H1 (cell line): ENCODE measurements around the gene PSMF1. TPM values are rescaled to one million over a fixed set of nuclear protein-coding genes. Genes with fewer than 3 reads are reported as not detected.

Source experiments
- CTCF ChIA-PET: fragments of 300-600 bp; sonication (Branson Sonifier 250); formaldehyde crosslinking; loops from one replicate; lab custom pipeline; 2021; ENCODE audit not compliant: partially characterized antibody; lab: Charles Lee
- POLR2A ChIA-PET: fragments of 300-600 bp; sonication (Branson Sonifier 250); formaldehyde crosslinking; loops from one replicate; lab custom pipeline; 2021; ENCODE audit warnings: inconsistent platforms; ENCODE audit not compliant: partially characterized antibody; lab: Charles Lee
- DNase-seq, 2 experiments: peaks; one replicate each; pipeline versions ENCODE4 v3.0.0 to v3.0.0-alpha.2; 2010 to 2022; ENCODE audit warnings: low spot score in 2 of 2, low read depth in 1 of 2, mixed read lengths in 1 of 2
- FAIRE-seq: peaks from 2 replicates; lab custom pipeline; 2011; peaks lifted over from hg19 to GRCh38; lab: Jason Lieb, UNC
- H2AFZ ChIP-seq: 2 replicates; pipeline ENCODE4 v1.8.1; 2012; ENCODE audit warnings: low read length, inconsistent platforms
- H2AK5ac ChIP-seq: 2 replicates; pipeline ENCODE4 v1.6.1; 2013; ENCODE audit warnings: low read depth, low read length
- H2BK120ac ChIP-seq: replicated peaks from 2 replicates; pipeline ENCODE3; 2013; ENCODE audit warnings: low read depth, low read length, inconsistent platforms
- H2BK12ac ChIP-seq: 2 replicates; pipeline ENCODE4 v1.6.1; 2013; ENCODE audit warnings: low read depth, low read length
- H2BK15ac ChIP-seq: 2 replicates; pipeline ENCODE4 v1.6.1; 2013; ENCODE audit warnings: low read length
- H2BK20ac ChIP-seq: 2 replicates; pipeline ENCODE4 v1.6.1; 2013; ENCODE audit warnings: low read length
- H2BK5ac ChIP-seq: 2 replicates; pipeline ENCODE4 v1.6.1; 2013; ENCODE audit warnings: low read depth, low read length
- H3K14ac ChIP-seq: 2 replicates; pipeline ENCODE4 v1.6.1; 2013; ENCODE audit warnings: inconsistent platforms; ENCODE audit not compliant: insufficient read length
- H3K18ac ChIP-seq: 2 replicates; pipeline ENCODE4 v1.6.1; 2013; ENCODE audit warnings: low read length; ENCODE audit errors: extremely low read depth
- H3K23ac ChIP-seq: 2 replicates; pipeline ENCODE4 v1.6.1; 2013; ENCODE audit warnings: inconsistent platforms; ENCODE audit not compliant: insufficient read length
- H3K23me2 ChIP-seq: 2 replicates; pipeline ENCODE4 v1.6.1; 2013; ENCODE audit warnings: low read depth, low read length
- H3K27ac ChIP-seq: 2 replicates; pipeline ENCODE4 v1.6.1; 2011; ENCODE audit warnings: low read depth, low read length, inconsistent platforms
- H3K27me3 ChIP-seq, 4 experiments: replicated peaks in 1 of 4; 1 replicate in 1 of 4; 2 replicates in 3 of 4; pipeline versions ENCODE4 v1.6.1 to v1.8.1; 2011 to 2013; ENCODE audit warnings: low read length in 3 of 4, mild to moderate bottlenecking in 3 of 4, inconsistent platforms in 2 of 4, mixed read lengths in 2 of 4, moderate library complexity in 1 of 4; ENCODE audit not compliant: control insufficient read depth in 3 of 4, insufficient read depth in 3 of 4; ENCODE audit errors: extremely low read depth in 1 of 4
- H3K36me3 ChIP-seq, 4 experiments: 2 replicates each; pipeline versions ENCODE4 v1.6.1 to v1.8.1; 2011 to 2013; ENCODE audit warnings: mild to moderate bottlenecking in 4 of 4, low read length in 3 of 4, moderate library complexity in 2 of 4, control low read depth in 1 of 4, inconsistent platforms in 1 of 4; ENCODE audit not compliant: insufficient read depth in 4 of 4, control insufficient read depth in 2 of 4
- H3K4ac ChIP-seq: replicated peaks from 2 replicates; pipeline ENCODE3; 2013; ENCODE audit warnings: low read length, low read depth, mixed read lengths, inconsistent platforms; ENCODE audit not compliant: insufficient read length
- H3K4me1 ChIP-seq, 4 experiments: replicated peaks in 1 of 4; 1 replicate in 1 of 4; 2 replicates in 3 of 4; pipeline versions ENCODE4 v1.6.1 to v1.8.1; 2011 to 2013; ENCODE audit warnings: low read length in 3 of 4, inconsistent platforms in 2 of 4, mixed read lengths in 1 of 4; ENCODE audit not compliant: insufficient read depth in 4 of 4, control insufficient read depth in 3 of 4
- H3K4me2 ChIP-seq, 2 experiments: 2 replicates each; pipeline versions ENCODE4 v1.6.1 to v1.8.1; 2011 to 2013; ENCODE audit warnings: low read depth in 2 of 2, low read length in 2 of 2, control low read depth in 1 of 2, inconsistent platforms in 1 of 2, mild to moderate bottlenecking in 1 of 2; ENCODE audit not compliant: insufficient read depth in 1 of 2
- H3K4me3 ChIP-seq, 4 experiments: fragments of 200-600, 300-600 bp in 1 of 4; sonication (generic), shearing (Covaris generic), sonication (Bioruptor Twin) in 1 of 4; 2 replicates each; pipeline versions ENCODE4 v1.5.1 to v1.8.1; 2011 to 2016; ENCODE audit warnings: low read length in 4 of 4, low read depth in 3 of 4, control low read depth in 2 of 4, inconsistent platforms in 2 of 4, mild to moderate bottlenecking in 2 of 4, mixed read lengths in 1 of 4, moderate library complexity in 1 of 4; ENCODE audit not compliant: insufficient read depth in 2 of 4; ENCODE audit errors: extremely low read depth in 1 of 4
- H3K56ac ChIP-seq: replicated peaks from 2 replicates; pipeline ENCODE3; 2013; ENCODE audit warnings: low read depth, mild to moderate bottlenecking, mixed read lengths, low read length, inconsistent platforms; ENCODE audit not compliant: insufficient read length
- H3K79me1 ChIP-seq: 2 replicates; pipeline ENCODE4 v1.6.1; 2013; ENCODE audit warnings: low read depth, low read length, control low read depth
- H3K79me2 ChIP-seq, 2 experiments: 2 replicates each; pipeline versions ENCODE4 v1.6.1 to v1.8.1; 2012 to 2013; ENCODE audit warnings: low read length in 2 of 2, mild to moderate bottlenecking in 2 of 2, inconsistent platforms in 1 of 2; ENCODE audit not compliant: insufficient read depth in 2 of 2, control insufficient read depth in 1 of 2
- H3K9ac ChIP-seq, 4 experiments: replicated peaks in 1 of 4; 1 replicate in 1 of 4; 2 replicates in 3 of 4; pipeline versions ENCODE4 v1.6.1 to v1.8.1; 2011 to 2013; ENCODE audit warnings: low read depth in 3 of 4, low read length in 3 of 4, control low read depth in 2 of 4, mild to moderate bottlenecking in 2 of 4, moderate library complexity in 2 of 4, inconsistent platforms in 1 of 4; ENCODE audit errors: extremely low read depth in 1 of 4
- H3K9me3 ChIP-seq, 2 experiments: 2 replicates each; pipeline versions ENCODE4 v1.6.1 to v1.8.1; 2012 to 2013; ENCODE audit warnings: mild to moderate bottlenecking in 2 of 2, moderate library complexity in 2 of 2, control low read depth in 1 of 2, inconsistent platforms in 1 of 2, low read depth in 1 of 2, low read length in 1 of 2, mixed read lengths in 1 of 2; ENCODE audit not compliant: insufficient read depth in 2 of 2
- H4K20me1 ChIP-seq, 2 experiments: replicated peaks in 1 of 2; 2 replicates each; pipeline versions ENCODE3 to v1.8.1; 2011 to 2013; ENCODE audit warnings: inconsistent platforms in 2 of 2, low read length in 2 of 2, mild to moderate bottlenecking in 1 of 2; ENCODE audit not compliant: insufficient read depth in 2 of 2, control insufficient read depth in 1 of 2
- H4K5ac ChIP-seq: 2 replicates; pipeline ENCODE4 v1.6.1; 2013; ENCODE audit warnings: low read length, low read depth, mixed read lengths, inconsistent platforms; ENCODE audit not compliant: insufficient read length
- H4K8ac ChIP-seq: 2 replicates; pipeline ENCODE4 v1.8.0; 2013; ENCODE audit warnings: mild to moderate bottlenecking, moderate library complexity, low read length, inconsistent platforms; ENCODE audit not compliant: insufficient read depth; ENCODE audit errors: extremely low read depth
- H4K91ac ChIP-seq: replicated peaks from 2 replicates; pipeline ENCODE3; 2013; ENCODE audit warnings: low read length, mixed read lengths, inconsistent platforms; ENCODE audit not compliant: insufficient read length
- CTCF ChIP-seq, 3 experiments: IDR thresholded peaks; 1 replicate in 2 of 3; 2 replicates in 1 of 3; pipeline versions ENCODE4 v1.5.1 to v1.6.1; 2011; ENCODE audit warnings: low read length in 3 of 3, mild to moderate bottlenecking in 3 of 3, inconsistent platforms in 2 of 3, low read depth in 1 of 3, moderate library complexity in 1 of 3; ENCODE audit not compliant: insufficient read depth in 1 of 3; ENCODE audit errors: control extremely low read depth in 1 of 3
- EZH2 ChIP-seq: fragments of 200-600 bp; sonication (generic); IDR thresholded peaks from 2 replicates; pipeline ENCODE4 v1.7.1; 2012; ENCODE audit warnings: low read depth, mild to moderate bottlenecking, moderate library complexity, low read length, inconsistent platforms; ENCODE audit not compliant: severe bottlenecking
- POLR2A ChIP-seq, 2 experiments: IDR thresholded peaks; 1 replicate in 1 of 2; 2 replicates in 1 of 2; pipeline ENCODE4 v1.6.1; 2011; ENCODE audit warnings: low read depth in 2 of 2, low read length in 2 of 2, mild to moderate bottlenecking in 2 of 2; ENCODE audit errors: control extremely low read depth in 1 of 2
- SIN3A ChIP-seq, 2 experiments: IDR thresholded peaks in 1 of 2; conservative IDR thresholded peaks in 1 of 2; 2 replicates each; pipeline ENCODE4 v1.6.1; 2011 to 2012; ENCODE audit warnings: low read length in 2 of 2, improper control_type of control experiment in 1 of 2, low read depth in 1 of 2, mild to moderate bottlenecking in 1 of 2
- WGBS, 2 experiments: shearing (Covaris generic) in 1 of 2; methylation state at CpG; one replicate each; pipeline versions ENCODE4 v1.1.6 to v1.1.7; 2013 to 2015; ENCODE audit warnings: low lambda C conversion rate in 2 of 2, mixed read lengths in 2 of 2, inconsistent platforms in 1 of 2, low coverage in 1 of 2, missing lambda C conversion rate in 1 of 2; ENCODE audit not compliant: insufficient replicate concordance in 2 of 2, insufficient coverage in 1 of 2, insufficient read length in 1 of 2; ENCODE audit errors: extremely low coverage in 1 of 2, missing lambda C conversion rate in 1 of 2; 5-methylcytosine and 5-hydroxymethylcytosine counted together
- polyA plus RNA-seq, 7 experiments: library from polyadenylated mRNA; depleted of rRNA in 3 of 7; stranded (reverse) in 5 of 7; unstranded in 2 of 7; fragments of >200 nt in 5 of 7; fragments of 200-250 nt in 2 of 7; gene quantifications; 1 replicate in 5 of 7; 2 replicates in 1 of 7; 4 replicates in 1 of 7; pipeline versions ENCODE4 v1.2.1 to v1.2.3, GENCODE V29; 2011 to 2013; ENCODE audit warnings: missing spikeins in 2 of 7, mixed read lengths in 2 of 7
- total RNA-seq: library from RNA; stranded (reverse); fragmentation: NEBNext Ultra II Directional; extraction: Animal tissue kit (Norgen Biotek cat#: 25700); gene quantifications from 2 replicates; pipeline ENCODE4 v1.2.1, GENCODE V29; 2021
- TF ChIP-seq, protein P1 (sequence below): IDR thresholded peaks from 2 replicates; pipeline ENCODE4 v1.6.1; 2011; ENCODE audit warnings: low read depth, mild to moderate bottlenecking, low read length; ENCODE audit not compliant: insufficient read depth
- TF ChIP-seq, protein P2 (sequence below): IDR thresholded peaks from 2 replicates; pipeline ENCODE4 v1.6.1; 2012; ENCODE audit warnings: low read length, inconsistent platforms

Gene PSMF1
- total and polyA plus RNA-seq, 2 of the 8 experiments (the other 6 are each of a cell fraction or from before 2014, with no cell fraction given) = 106 to 159 TPM

DNA sequence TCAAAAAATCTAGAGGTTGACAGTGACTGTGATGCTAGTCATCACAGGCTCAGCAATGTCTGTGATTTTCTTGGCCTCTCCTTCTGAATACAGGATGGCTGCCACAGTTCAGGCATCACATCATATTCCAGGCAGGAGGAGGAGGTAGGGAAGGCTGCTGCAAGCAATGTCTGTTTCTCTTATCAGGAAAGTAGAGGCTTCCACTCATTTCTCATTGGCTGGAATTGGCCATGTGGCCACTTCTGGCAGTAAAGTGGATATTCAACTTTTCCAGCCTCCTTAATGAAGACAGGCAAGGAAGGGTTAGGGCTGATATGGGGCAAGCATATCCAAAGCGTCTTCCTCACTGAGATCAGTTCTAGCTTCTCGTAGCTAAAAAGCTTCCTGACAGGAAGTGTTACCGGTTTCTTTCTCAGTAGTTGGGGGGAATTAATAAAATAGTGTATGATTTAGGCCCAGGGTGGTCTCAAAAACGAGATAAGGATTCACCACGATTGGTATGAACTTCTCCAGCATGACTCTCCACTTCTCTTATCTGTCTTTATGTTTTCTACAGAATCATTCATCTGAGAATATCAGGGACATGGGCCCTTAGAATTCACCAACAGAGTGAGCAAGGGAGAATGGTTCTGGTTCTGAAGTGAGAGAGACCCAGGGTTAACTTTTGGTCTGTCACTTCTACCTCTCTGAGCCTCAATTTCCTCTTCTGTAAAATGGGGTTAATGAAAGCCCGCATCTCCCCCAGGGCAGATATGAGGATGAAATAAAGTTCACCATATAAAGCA, 32.7 kb upstream of the PSMF1 start:
- Histone ChIP-seq H2BK120ac (no peak overlapping the region), H2AK5ac (no peak overlapping the region), H3K56ac (no peak overlapping the region), H3K79me2 (no peaks in the 10 kb centered on the region; a peak in 1 of 4 replicates), H3K36me3 (no peaks in the 10 kb centered on the region), H3K23me2 (no peaks in the 10 kb centered on the region; the same call in 1 of the 2 replicates), H3K23ac (no peak overlapping the region), H3K27me3 (no peaks in the 10 kb centered on the region), H2BK5ac (no peak overlapping the region), H2BK15ac (no peak overlapping the region), H2BK12ac (no peak overlapping the region), H4K5ac (no peak overlapping the region), H2BK20ac (no peak overlapping the region), H3K14ac (no peak overlapping the region), H3K4me1 (no peaks in the 10 kb centered on the region), H3K18ac (no peak overlapping the region), H3K9me3 (peaks cover 8 to 11% of the 10 kb centered on the region in 2 experiments), H3K4me2 (no peak overlapping the region), H3K4me3 (no peak overlapping the region), H3K4ac (no peak overlapping the region), H4K8ac (no peak overlapping the region), H3K79me1 (no peaks in the 10 kb centered on the region), H3K27ac (no peak overlapping the region), H2AFZ (no peak overlapping the region), H4K91ac (no peak overlapping the region), H4K20me1 (no peaks in the 10 kb centered on the region), H3K9ac (no peak overlapping the region)
- 84% methylated on average over 6 of the region's 6 CpGs; no CpG with 5 or more reads in 1 of the 2 experiments for WGBS, 2 experiments
- ChIA-PET POLR2A (interaction anchor here (1.2 kb wide), 1 partner anchor 17 kb away, joined by 3 read pairs; no protein-coding TSS in a partner anchor), CTCF (interaction anchor here (0.8 to 2.6 kb wide), 5 partner anchors 15 to 27 kb away, joined by 3 to 11 read pairs (median 3); no protein-coding TSS in a partner anchor)
- FAIRE-seq (no peak), DNase-seq (no peak)
- TF ChIP-seq, protein P1, sequence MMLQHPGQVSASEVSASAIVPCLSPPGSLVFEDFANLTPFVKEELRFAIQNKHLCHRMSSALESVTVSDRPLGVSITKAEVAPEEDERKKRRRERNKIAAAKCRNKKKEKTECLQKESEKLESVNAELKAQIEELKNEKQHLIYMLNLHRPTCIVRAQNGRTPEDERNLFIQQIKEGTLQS = 0 out of 2 replicates have a peak, but pooled peaks have one; percentile 23
- no peak for TF ChIP-seq EZH2
- TF ChIP-seq, protein P2, sequence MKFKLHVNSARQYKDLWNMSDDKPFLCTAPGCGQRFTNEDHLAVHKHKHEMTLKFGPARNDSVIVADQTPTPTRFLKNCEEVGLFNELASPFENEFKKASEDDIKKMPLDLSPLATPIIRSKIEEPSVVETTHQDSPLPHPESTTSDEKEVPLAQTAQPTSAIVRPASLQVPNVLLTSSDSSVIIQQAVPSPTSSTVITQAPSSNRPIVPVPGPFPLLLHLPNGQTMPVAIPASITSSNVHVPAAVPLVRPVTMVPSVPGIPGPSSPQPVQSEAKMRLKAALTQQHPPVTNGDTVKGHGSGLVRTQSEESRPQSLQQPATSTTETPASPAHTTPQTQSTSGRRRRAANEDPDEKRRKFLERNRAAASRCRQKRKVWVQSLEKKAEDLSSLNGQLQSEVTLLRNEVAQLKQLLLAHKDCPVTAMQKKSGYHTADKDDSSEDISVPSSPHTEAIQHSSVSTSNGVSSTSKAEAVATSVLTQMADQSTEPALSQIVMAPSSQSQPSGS = no peak
- no peak for TF ChIP-seq POLR2A (IDR thresholded peaks at IDR 0.05; ENCODE audit: control extremely low read depth in 1 of 2, low read depth in 2 of 2, low read length in 2 of 2)
- TF ChIP-seq SIN3A (conservative IDR thresholded peaks at IDR 0.05 in 1 of 2, IDR thresholded peaks at IDR 0.05 in 1 of 2; ENCODE audit: low read depth in 1 of 2, low read length in 2 of 2) = no peak
- no peak for TF ChIP-seq CTCF (IDR thresholded peaks at IDR 0.05; ENCODE audit: control extremely low read depth in 1 of 3, insufficient read depth in 1 of 3, low read depth in 1 of 3, low read length in 3 of 3)
